Measurements from ENCODE around the gene KIF5A.

DNA sequence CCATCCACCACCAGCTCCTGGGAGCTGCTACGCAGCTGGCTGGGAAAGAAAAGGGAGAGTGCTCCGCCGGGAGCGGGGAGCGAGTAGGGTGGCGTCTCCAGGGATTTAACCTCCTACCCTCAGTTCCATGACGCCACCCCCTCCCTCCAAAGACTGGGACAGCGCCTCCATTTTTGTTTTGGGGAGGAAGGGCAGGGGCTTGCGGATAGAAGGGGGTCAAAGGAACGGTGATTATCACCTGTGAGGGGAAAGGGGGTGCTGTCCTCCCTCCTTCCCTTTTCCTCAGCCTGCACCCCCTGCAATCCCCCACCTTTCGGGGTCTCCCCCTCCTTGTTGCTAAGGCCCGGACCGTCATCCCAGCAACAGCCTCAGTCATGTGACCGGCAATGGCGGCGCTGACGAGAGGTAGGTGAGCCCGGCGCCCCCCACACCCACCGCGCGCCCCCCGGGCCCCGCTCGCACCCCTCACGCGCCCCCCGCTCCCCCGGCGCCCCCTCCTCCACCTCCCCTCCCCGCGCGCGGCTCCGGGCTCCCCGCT, 54.7 kb downstream of the KIF5A start, which contains the start of gene DTX3:
- TF ChIP-seq, protein P1, sequence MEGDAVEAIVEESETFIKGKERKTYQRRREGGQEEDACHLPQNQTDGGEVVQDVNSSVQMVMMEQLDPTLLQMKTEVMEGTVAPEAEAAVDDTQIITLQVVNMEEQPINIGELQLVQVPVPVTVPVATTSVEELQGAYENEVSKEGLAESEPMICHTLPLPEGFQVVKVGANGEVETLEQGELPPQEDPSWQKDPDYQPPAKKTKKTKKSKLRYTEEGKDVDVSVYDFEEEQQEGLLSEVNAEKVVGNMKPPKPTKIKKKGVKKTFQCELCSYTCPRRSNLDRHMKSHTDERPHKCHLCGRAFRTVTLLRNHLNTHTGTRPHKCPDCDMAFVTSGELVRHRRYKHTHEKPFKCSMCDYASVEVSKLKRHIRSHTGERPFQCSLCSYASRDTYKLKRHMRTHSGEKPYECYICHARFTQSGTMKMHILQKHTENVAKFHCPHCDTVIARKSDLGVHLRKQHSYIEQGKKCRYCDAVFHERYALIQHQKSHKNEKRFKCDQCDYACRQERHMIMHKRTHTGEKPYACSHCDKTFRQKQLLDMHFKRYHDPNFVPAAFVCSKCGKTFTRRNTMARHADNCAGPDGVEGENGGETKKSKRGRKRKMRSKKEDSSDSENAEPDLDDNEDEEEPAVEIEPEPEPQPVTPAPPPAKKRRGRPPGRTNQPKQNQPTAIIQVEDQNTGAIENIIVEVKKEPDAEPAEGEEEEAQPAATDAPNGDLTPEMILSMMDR (IDR thresholded peaks at IDR 0.05; ENCODE audit: extremely low read depth in 1 of 2, insufficient read depth in 1 of 2, low read depth in 1 of 2, low read length in 2 of 2): no peak
- TF ChIP-seq EZH2 (IDR thresholded peaks at IDR 0.05; ENCODE audit: borderline replicate concordance, low read depth, low read length, severe bottlenecking) (no peak), POLR2AphosphoS5 (IDR thresholded peaks at IDR 0.05; ENCODE audit: insufficient read depth, low read depth, low read length) (no peak), POLR2A (IDR thresholded peaks at IDR 0.05; ENCODE audit: low read depth, low read length) (no peak), JUN (IDR thresholded peaks at IDR 0.05; ENCODE audit: borderline replicate concordance, insufficient read depth, insufficient read length, low read depth) (no peak), GATA2 (IDR thresholded peaks at IDR 0.05; ENCODE audit: insufficient read depth, insufficient read length, low read depth, low read length) (no peak), FOS (IDR thresholded peaks at IDR 0.05; ENCODE audit: borderline replicate concordance, insufficient read depth, low read length) (no peak), MYC (IDR thresholded peaks at IDR 0.05; ENCODE audit: low read depth, low read length) (no peak)
- TF ChIP-seq, protein P2, sequence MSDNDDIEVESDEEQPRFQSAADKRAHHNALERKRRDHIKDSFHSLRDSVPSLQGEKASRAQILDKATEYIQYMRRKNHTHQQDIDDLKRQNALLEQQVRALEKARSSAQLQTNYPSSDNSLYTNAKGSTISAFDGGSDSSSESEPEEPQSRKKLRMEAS (IDR thresholded peaks at IDR 0.05; ENCODE audit: insufficient read depth, insufficient read length): no peak

All from endothelial cell of umbilical vein (primary cell).